ENCODE results near the gene AHNAK. TPM values are rescaled to one million over a fixed set of nuclear protein-coding genes. Genes with fewer than 3 reads are reported as not detected.

The AHNAK gene
- total RNA-seq, 2 experiments from 2014 or later: 180 to 390 TPM

DNA sequence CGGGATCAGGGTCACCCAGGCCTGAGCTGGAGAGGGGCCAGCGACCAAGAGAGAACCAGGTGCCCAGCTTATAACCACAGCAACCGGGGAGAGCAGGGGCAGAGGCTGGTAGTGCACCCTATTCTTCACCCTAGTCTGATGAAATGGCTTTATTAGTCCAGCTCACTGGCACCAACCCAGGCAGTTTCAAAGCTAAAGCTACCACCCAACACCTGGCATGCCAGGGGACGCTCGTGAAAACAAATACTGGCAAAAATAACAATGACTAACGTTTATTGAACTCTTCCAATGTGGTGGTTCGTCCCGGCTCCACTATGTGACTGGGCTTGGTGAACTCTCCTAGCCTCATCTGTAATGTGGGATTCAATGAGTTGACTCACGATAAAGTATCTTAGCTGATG lies 97.2 kb downstream of the AHNAK start:
- ATAC-seq (no peak), DNase-seq (no peak)
- Mint-ChIP-seq H3K27me3 (peaks cover 30% of the 10 kb centered on the region), H3K27ac (no peak overlapping the region), H3K4me1 (peaks cover 6% of the 10 kb centered on the region), H3K9me3 (ENCODE audit: low read depth) (no peaks in the 10 kb centered on the region), H3K4me3 (no peak overlapping the region), H3K36me3 (no peaks in the 10 kb centered on the region)
- CTCF ChIA-PET: interaction anchor here (0.9 to 1.8 kb wide), 4 partner anchors 8 to 93 kb away, joined by 3 to 5 read pairs (median 3); no protein-coding TSS in a partner anchor

DNA sequence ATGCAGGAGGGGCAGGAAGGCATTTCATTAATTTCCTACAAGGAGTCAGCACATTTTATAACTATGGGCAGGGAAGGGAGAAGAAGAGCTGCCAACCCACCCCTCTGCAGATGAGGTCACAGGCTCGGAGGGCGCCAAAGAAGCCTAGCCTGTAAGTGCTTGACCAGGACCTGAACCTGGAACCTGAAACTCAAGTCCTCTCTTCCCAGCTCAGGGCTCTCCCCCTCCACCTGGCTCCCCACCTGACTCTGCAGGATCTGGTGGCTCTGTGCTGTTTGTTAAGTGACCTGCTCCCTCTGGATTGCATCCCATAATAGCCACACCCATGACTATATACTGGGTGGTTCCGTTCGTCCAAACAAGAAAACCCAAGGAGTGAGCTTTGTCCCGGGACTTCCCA lies 100.5 kb downstream of the AHNAK start:
- CTCF ChIA-PET: interaction anchor here (2.4 to 2.6 kb wide), 2 partner anchors 22 to 97 kb away, joined by 9 to 12 read pairs; no protein-coding TSS in a partner anchor
- Mint-ChIP-seq H3K27me3 (peaks cover 40% of the 10 kb centered on the region), H3K36me3 (no peaks in the 10 kb centered on the region), H3K4me3 (no peak overlapping the region), H3K27ac (no peak overlapping the region), H3K9me3 (ENCODE audit: low read depth) (no peaks in the 10 kb centered on the region), H3K4me1 (peaks cover 10% of the 10 kb centered on the region)
- ATAC-seq (no peak), DNase-seq (no peak)

DNA sequence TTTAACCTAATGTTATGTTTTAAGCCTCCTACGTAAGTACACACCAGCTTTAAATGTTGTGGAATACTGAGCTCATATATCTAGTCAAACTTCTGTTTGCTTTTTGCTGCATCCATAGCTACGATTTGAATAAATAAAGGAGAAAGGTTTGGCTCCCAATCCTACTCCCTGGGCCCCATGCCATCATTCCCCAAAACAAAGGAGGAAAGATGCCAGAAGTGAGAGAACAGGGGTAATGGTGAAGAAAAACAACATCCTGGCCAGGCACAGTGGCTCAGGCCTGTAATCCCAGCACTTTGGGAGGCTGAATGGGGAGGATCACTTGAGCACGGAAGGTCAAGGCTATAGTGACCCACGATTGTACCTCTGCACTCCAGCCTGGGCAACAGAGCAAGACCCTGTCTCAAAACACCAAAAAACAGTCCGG lies 101.3 kb downstream of the AHNAK start:
- no peak for ATAC-seq
- CTCF ChIA-PET: interaction anchor here (0.8 to 2.6 kb wide), 6 partner anchors 13 to 134 kb away, joined by 3 to 12 read pairs (median 4); no protein-coding TSS in a partner anchor
- Mint-ChIP-seq H3K4me1 (peaks cover 10% of the 10 kb centered on the region), H3K27ac (no peak overlapping the region), H3K4me3 (no peak overlapping the region), H3K27me3 (peaks cover 40% of the 10 kb centered on the region), H3K9me3 (ENCODE audit: low read depth) (no peaks in the 10 kb centered on the region), H3K36me3 (no peaks in the 10 kb centered on the region)
- DNase-seq: no peak

- Mint-ChIP-seq H3K9me3 (ENCODE audit: low read depth) (no peaks in the 10 kb centered on the region), H3K4me3 (peak overlapping the region; percentile 58), H3K36me3 (no peaks in the 10 kb centered on the region), H3K4me1 (peaks cover 10% of the 10 kb centered on the region), H3K27me3 (peaks cover 40% of the 10 kb centered on the region), H3K27ac (peak overlapping the region; percentile 16)
- no peak for ATAC-seq
- CTCF ChIA-PET: interaction anchor here (0.8 to 2.6 kb wide), 6 partner anchors 13 to 134 kb away, joined by 3 to 12 read pairs (median 4); no protein-coding TSS in a partner anchor
- DNase-seq: no peak
These were observed 101.8 kb downstream of the AHNAK start for GRCh38 chr11:62444835-62445234.

- Mint-ChIP-seq H3K4me1 (peaks cover 10% of the 10 kb centered on the region), H3K27ac (no peak overlapping the region), H3K9me3 (ENCODE audit: low read depth) (no peaks in the 10 kb centered on the region), H3K4me3 (peak overlapping the region; percentile 58), H3K36me3 (no peaks in the 10 kb centered on the region), H3K27me3 (peaks cover 40% of the 10 kb centered on the region)
- no peak for ATAC-seq
- CTCF ChIA-PET: interaction anchor here (0.8 to 2.6 kb wide), 8 partner anchors 10 to 133 kb away, joined by 3 to 12 read pairs (median 4); no protein-coding TSS in a partner anchor
- no peak for DNase-seq
These were observed 102.3 kb downstream of the AHNAK start for GRCh38 chr11:62444236-62444833.

GRCh38 chr11:62443390-62444235 lies 103.0 kb downstream of the AHNAK start:
- Mint-ChIP-seq H3K27me3 (peaks cover 40% of the 10 kb centered on the region), H3K27ac (no peak overlapping the region), H3K9me3 (ENCODE audit: low read depth) (no peaks in the 10 kb centered on the region), H3K4me1 (peaks cover 10% of the 10 kb centered on the region), H3K4me3 (no peak overlapping the region), H3K36me3 (no peaks in the 10 kb centered on the region)
- DNase-seq (no peak), ATAC-seq (no peak)
- CTCF ChIA-PET: interaction anchor here (0.6 to 2.6 kb wide), 7 partner anchors 9 to 99 kb away, joined by 3 to 12 read pairs (median 4); no protein-coding TSS in a partner anchor

GRCh38 chr11:62439785-62440602 lies 106.6 kb downstream of the AHNAK start:
- CTCF ChIA-PET: interaction anchor here (2.5 kb wide), 1 partner anchor 16 kb away, joined by 7 read pairs; no protein-coding TSS in a partner anchor
- Mint-ChIP-seq H3K27me3 (peaks cover 16% of the 10 kb centered on the region), H3K4me1 (peaks cover 22% of the 10 kb centered on the region), H3K9me3 (ENCODE audit: low read depth) (no peaks in the 10 kb centered on the region), H3K36me3 (no peaks in the 10 kb centered on the region), H3K4me3 (no peak overlapping the region), H3K27ac (no peak overlapping the region)
- no peak for DNase-seq
- ATAC-seq: no peak

DNA sequence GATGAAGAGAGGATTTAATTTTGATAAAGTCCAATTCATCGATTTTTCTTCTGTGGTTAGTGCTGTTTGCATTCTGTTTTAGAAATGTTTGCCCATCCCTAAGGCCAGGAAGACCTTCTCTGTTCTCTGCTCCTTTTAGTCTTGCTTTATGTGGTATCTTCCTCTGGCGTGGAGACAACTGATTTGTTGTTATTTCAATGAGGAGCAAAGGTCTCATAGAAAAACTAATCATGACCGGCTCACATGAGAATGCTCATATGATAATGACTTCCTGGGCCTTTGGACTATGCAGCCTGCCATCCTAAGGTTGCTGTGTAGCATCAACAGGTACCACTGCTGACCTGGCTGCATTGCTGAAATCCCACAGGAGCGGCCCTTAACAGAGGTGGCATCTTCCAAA lies 108.0 kb downstream of the AHNAK start:
- no peak overlapping the region for H3K4me3 Mint-ChIP-seq
- H3K36me3 Mint-ChIP-seq: no peaks in the 10 kb centered on the region
- peaks cover 3% of the 10 kb centered on the region for H3K27me3 Mint-ChIP-seq
- CTCF ChIA-PET: interaction anchor here (0.7 to 3.4 kb wide), 2 partner anchors 14 to 102 kb away, joined by 5 to 18 read pairs; no protein-coding TSS in a partner anchor
- peaks cover 22% of the 10 kb centered on the region for H3K4me1 Mint-ChIP-seq
- DNase-seq (no peak), ATAC-seq (no peak)
- no peak overlapping the region for H3K27ac Mint-ChIP-seq
- no peaks in the 10 kb centered on the region for H3K9me3 Mint-ChIP-seq (ENCODE audit: low read depth)

DNA sequence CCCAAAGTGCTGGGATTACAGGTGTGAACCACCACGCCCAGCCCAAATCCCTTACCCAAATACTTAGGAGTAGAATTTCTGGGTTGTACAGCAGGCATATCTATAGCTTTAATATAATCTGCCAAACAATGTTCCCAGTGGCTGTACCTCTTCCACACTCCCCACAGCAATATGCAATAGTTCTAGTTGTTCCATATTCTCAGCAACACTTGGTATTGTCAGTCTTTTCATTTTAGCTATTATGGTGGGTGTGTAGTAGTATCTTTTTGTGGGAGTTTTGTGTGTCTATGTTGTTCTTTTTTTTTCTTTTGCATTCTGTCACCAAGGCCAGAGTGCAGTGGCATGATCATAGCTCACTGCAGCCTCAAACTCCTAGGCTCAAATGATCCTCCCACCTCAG lies 109.0 kb downstream of the AHNAK start:
- peaks cover 26% of the 10 kb centered on the region for H3K4me1 Mint-ChIP-seq
- H3K4me3 Mint-ChIP-seq: no peak overlapping the region

DNA sequence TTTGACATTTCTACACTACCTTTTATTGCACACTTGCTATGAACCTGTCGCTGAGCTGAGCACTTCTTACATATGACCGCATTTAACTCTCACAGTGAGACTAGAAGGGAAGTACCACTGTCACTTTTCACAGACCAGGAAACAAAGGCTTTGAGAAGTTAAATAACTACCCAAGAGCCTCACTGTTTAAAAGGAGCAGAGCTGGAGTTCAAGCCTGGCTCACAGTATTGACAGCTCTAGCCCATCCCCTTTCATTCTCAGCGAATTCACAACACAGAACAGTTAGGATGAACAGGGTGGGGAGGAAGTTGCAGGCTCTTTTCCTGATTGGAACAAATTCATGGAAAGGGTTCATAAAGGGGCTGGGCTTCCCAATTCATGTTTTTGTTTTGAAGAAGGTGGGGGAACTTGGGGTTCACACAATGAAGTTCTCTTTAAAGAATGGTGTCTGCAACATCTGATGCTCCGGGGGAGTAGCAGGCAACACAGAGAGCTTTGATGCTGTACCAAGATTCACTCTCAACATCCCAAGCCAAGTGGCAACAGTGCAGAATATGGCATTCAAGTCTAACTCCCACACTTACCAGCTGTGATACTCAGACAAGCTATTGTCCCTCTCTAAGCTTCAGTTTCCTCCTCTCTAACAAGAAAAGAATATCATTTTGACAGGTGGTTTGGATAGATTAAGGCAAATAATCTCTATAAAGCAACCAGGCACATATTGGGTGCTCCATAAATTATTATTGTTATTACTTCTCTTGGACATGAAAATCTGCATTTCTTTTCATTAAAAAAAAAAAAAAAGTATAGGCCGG lies 110.6 kb downstream of the AHNAK start:
- ATAC-seq: peak; percentile 53
- DNase-seq: no peak
- no peaks in the 10 kb centered on the region for H3K9me3 Mint-ChIP-seq (ENCODE audit: low read depth)
- no peaks in the 10 kb centered on the region for H3K27me3 Mint-ChIP-seq
- H3K4me3 Mint-ChIP-seq: no peak overlapping the region
- peaks cover 39% of the 10 kb centered on the region for H3K4me1 Mint-ChIP-seq
- H3K36me3 Mint-ChIP-seq: no peaks in the 10 kb centered on the region
- CTCF ChIA-PET: interaction anchor here (0.9 to 3.4 kb wide), 4 partner anchors 11 to 109 kb away, joined by 3 to 18 read pairs (median 4); no protein-coding TSS in a partner anchor
- H3K27ac Mint-ChIP-seq: no peak overlapping the region

More for the DNA sequence above, 109.0 kb downstream of the AHNAK start:
- H3K27ac Mint-ChIP-seq: no peak overlapping the region
- CTCF ChIA-PET: interaction anchor here (0.6 to 3.4 kb wide), 5 partner anchors 9 to 242 kb away, joined by 3 to 18 read pairs (median 3); no protein-coding TSS in a partner anchor
- DNase-seq: no peak
- no peaks in the 10 kb centered on the region for H3K27me3 Mint-ChIP-seq
- H3K36me3 Mint-ChIP-seq: no peaks in the 10 kb centered on the region
- no peak for ATAC-seq
- no peaks in the 10 kb centered on the region for H3K9me3 Mint-ChIP-seq (ENCODE audit: low read depth)

DNA sequence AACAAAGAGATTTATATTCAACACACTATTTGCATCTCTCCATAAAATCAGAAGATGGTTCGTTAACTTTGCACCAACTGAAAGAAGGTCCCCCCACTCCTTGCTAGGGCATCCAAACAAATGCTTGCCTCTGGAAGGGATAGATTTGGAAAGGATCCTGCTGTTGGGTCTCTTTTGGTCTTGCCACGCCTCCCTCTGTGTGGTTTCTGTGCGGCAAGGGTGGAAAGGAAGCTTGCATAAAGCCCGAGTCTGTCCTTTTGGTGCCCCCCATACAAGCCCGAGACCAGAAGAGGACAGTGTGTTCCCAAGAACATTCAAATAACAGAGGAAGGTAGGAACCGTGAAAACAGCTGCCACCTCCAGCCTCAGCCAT lies 112.7 kb downstream of the AHNAK start:
- CTCF ChIA-PET: interaction anchor here (1.6 to 1.7 kb wide), 2 partner anchors 10 to 125 kb away, joined by 3 to 7 read pairs; no protein-coding TSS in a partner anchor
- H3K36me3 Mint-ChIP-seq: no peaks in the 10 kb centered on the region
- ATAC-seq (no peak), DNase-seq (no peak)
- H3K27me3 Mint-ChIP-seq: no peaks in the 10 kb centered on the region
- no peak overlapping the region for H3K27ac Mint-ChIP-seq
- peaks cover 58% of the 10 kb centered on the region for H3K4me1 Mint-ChIP-seq
- no peak overlapping the region for H3K4me3 Mint-ChIP-seq
- no peaks in the 10 kb centered on the region for H3K9me3 Mint-ChIP-seq (ENCODE audit: low read depth)

Data from activated CD8-positive, alpha-beta memory T cell treated with anti-CD3 and anti-CD28 coated beads, Interleukin-2, amount 10 ng/mL, durations not matched to agents 7 days and 5 days (primary cell).